Esophagus mucosa (tissue), 1 donor: ENCODE measurements around the gene ALMS1. TPM values are rescaled to one million over a fixed set of nuclear protein-coding genes. Genes with fewer than 3 reads are reported as not detected.
"Not testable (repeated sequence)": the region's sequence is repeated elsewhere in the genome, so short reads cannot be mapped to it uniquely, and the experiment has no call there.

ENCODE experiments used
- ATAC-seq: fragments of 200-7000 bp; cut with Tn5 transposase; one replicate; pipeline ENCODE4 v1.9.1; 2020
- total RNA-seq: library from RNA; stranded (reverse); gene quantifications from one replicate; pipeline ENCODE4 v1.2.4, GENCODE V29; 2023
- donor health status: DM: yes; HTN: yes; CAD: no.

The ALMS1 gene, protein sequence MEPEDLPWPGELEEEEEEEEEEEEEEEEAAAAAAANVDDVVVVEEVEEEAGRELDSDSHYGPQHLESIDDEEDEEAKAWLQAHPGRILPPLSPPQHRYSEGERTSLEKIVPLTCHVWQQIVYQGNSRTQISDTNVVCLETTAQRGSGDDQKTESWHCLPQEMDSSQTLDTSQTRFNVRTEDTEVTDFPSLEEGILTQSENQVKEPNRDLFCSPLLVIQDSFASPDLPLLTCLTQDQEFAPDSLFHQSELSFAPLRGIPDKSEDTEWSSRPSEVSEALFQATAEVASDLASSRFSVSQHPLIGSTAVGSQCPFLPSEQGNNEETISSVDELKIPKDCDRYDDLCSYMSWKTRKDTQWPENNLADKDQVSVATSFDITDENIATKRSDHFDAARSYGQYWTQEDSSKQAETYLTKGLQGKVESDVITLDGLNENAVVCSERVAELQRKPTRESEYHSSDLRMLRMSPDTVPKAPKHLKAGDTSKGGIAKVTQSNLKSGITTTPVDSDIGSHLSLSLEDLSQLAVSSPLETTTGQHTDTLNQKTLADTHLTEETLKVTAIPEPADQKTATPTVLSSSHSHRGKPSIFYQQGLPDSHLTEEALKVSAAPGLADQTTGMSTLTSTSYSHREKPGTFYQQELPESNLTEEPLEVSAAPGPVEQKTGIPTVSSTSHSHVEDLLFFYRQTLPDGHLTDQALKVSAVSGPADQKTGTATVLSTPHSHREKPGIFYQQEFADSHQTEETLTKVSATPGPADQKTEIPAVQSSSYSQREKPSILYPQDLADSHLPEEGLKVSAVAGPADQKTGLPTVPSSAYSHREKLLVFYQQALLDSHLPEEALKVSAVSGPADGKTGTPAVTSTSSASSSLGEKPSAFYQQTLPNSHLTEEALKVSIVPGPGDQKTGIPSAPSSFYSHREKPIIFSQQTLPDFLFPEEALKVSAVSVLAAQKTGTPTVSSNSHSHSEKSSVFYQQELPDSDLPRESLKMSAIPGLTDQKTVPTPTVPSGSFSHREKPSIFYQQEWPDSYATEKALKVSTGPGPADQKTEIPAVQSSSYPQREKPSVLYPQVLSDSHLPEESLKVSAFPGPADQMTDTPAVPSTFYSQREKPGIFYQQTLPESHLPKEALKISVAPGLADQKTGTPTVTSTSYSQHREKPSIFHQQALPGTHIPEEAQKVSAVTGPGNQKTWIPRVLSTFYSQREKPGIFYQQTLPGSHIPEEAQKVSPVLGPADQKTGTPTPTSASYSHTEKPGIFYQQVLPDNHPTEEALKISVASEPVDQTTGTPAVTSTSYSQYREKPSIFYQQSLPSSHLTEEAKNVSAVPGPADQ (N-terminal part only)
- total RNA-seq = 6.7 TPM

DNA sequence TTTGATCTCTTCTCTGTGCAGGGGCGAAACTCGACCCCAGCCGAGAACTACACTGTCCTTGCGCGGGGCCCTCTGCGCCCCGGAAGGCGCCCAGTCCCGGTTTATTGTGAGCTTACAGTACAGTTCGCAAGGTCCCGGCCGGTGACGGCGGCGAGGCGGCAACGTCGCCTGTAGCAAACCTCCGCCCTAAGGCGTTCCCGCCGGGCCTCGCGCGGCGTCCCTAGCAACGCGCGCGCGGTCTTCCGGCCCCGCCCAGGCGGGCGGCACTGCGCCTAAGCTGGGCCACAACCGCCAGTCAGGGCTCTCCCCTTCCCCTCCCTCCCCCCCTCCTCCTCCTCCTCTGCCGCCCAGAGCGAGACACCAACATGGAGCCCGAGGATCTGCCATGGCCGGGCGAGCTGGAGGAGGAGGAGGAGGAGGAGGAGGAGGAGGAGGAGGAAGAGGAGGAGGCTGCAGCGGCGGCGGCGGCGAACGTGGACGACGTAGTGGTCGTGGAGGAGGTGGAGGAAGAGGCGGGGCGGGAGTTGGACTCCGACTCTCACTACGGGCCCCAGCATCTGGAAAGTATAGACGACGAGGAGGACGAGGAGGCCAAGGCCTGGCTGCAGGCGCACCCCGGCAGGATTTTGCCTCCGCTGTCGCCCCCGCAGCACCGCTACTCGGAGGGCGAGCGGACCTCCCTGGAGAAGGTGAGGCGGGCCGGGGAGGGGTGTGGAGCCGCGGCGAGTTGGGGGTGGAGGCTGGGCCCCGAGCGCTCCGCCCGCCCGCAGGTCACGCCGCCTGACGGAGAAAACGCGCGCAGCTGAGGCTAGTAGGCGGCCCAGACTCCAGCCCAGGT is at the start of gene ALMS1:
Gene ALMS1 (plus strand): TSS at position 333 of the 838 bp plus-strand sequence. CDS start 33 bp downstream, at position 366.
- peak; percentile 96 for ATAC-seq

DNA sequence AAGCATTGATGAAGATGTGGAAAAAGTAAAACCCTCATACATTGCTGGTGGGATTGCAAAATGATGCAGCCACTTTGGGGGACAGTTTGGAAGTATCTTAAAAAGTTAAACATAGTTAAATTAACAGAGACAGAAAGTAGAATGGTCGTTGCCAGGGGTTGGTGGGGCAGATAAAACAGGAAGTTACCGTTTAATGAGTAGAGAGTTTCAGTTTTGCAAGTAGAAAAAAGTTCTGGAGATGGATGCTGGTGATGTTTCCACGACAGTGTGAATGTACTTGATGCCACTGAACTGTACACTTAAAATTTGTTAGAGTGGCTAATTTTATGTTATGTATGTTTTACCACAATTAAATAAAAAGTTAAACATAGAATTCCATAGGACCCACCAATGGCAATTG is 47.8 kb upstream of the ALMS1 start:
- no peak for ATAC-seq

DNA sequence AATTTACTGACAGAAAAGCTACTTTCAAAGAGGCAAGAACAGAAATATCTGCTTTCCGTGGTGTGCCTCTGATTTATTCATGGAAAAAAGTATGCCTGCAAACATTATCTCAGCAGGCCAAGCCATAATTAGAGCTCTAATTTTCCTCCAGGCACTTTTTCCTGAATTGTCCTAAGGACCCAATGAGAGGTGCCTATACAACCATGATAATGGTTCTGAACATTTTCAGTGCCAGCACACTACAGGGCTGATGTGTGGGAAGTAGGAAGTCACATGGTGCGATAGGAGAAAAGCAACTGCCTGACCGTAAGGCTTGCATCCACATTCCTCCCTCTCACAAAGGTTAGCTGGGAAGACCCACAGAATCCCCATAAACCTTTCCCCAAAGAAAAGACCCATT is 46.4 kb upstream of the ALMS1 start:
- ATAC-seq = no peak

DNA sequence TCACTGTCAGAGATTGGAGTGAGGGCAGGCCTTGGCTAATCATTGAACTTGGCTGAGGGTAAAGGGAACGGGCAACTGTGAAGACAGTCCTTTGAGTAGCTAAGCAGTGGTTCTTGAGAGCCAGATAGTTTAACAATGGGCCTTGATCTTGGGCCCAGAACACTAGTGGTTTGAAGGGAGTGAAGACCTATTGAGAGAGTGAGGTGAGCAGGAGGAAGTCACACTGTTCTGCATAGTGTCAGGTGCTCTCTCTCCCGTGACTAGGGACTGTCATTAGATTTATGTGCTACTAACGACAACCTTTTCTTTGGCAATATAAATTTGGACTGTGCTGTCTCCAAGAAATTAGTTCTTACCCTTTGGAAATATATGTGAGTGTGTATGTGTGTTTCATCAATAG is 44.6 kb upstream of the ALMS1 start:
- no peak for ATAC-seq

DNA sequence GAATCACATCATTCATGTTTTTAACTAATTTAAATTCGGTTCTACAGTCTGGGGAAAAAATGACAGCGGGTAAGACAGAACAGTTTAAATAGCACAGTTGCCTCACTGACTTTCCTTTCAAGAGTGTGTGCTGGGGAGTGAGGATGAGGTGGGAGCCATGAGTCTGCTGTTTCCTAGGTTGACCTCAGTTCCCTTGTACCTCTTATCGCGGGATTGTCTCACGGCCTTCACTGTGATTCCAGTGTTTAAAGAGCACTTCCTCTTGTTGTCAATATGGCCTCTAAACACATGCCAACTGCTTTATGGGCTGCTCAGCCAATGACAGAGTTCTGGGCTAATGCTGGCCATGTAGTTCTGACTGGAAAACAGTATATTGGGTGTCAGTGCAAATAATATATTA is 41.6 kb upstream of the ALMS1 start:
- no peak for ATAC-seq

DNA sequence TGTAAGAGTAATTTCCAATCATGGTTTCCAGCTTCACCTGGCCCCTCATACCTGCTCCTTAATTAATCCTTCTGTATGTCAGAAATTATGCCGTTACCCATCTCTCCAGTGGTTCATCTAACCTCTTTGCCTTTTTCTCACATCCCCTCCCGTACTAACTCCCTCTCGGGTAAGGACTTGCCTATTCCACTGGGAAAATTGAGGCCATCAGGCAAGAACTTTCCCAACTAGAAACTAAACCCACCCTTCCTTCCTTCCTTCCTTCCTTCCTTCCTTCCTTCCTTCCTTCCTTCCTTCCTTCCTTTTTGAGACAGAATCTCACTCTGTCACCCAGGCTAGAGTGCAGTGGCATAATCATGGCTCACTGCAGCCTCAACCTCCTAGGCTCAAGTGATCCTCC is 40.9 kb upstream of the ALMS1 start:
- ATAC-seq = not testable (repeated sequence)

DNA sequence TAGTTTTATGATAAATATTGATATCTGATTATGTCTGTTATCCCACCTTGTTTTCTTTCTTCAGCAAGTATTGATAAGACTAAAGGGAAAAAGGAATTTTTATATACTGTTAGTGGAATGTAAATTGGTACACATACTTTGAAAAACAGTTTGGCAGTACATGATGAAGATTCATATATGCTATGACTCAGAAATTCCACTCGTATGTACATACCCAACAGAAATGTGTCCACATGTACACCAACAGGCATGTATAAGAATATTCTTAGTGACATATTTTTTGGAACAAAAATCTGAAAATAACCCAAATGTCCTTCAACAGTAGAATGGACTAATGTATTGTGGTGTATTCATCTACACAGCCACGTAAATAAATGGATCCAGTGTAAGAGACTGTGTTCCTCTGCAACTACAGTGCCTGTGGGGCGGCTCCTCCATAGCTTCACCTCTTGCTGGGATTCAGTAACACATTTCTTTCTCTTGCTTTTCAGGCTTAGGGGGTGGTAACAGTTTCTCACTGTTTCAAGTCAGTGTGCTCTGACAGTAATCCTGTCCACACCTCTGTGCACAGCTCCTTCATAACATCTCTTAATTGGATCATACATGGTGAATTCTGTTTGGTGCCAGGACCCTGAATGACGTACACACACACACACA is 35.5 kb upstream of the ALMS1 start:
- no peak for ATAC-seq

DNA sequence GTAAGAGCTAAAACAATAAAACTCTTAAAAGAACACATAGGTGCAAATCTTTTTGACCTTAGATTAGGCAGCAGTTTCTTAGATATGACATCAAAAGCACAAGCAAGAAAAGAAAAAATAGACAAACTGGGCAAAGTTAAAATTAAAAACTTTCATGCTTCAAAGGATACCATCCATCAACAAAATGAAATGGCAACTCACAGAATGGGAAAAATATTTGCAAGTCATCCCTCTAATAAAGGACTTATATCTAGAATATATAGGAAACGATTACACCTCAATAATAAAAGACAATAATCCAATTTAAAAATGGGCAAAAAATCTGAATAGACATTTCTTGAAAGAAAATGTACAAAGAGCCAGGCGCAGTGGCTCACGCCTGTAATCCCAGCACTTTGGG is 29.5 kb upstream of the ALMS1 start:
- no peak for ATAC-seq

DNA sequence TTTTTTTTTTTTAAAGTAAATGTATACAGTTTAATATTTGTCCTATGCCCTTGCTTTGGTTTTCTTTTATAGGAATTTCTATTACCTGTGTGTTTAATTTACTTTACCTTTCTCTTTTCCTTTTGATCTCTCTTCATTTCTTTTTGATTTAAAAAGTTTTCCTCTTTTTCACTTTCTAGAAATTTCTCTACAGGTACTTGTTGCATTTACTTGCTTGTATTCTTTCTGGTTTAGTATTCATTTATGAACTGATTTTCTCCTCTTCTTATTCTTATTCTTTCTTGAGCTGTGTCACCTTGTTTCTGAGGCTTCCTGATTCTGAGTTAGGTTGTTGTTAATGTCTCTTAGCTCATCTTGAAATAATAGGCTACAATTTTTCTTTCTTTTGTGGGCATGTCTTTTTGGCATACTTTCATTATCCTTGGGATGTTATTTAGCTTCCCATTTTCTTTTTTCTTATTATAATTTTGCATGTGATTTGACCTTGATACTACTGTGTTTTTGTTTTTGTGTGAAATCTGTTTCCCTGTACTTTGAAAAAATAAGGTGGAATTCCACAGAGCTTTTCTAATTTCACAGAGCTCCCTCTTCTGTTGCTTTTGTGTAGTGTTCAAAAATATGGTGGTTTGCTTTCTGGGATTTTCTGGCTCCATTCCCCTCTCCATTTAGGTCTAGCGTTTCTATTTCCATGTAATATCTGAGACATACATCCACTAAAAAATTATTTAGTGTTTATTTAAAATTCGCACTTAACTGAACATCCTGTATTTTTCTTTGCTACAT is 25.5 kb upstream of the ALMS1 start:
- ATAC-seq = no peak

DNA sequence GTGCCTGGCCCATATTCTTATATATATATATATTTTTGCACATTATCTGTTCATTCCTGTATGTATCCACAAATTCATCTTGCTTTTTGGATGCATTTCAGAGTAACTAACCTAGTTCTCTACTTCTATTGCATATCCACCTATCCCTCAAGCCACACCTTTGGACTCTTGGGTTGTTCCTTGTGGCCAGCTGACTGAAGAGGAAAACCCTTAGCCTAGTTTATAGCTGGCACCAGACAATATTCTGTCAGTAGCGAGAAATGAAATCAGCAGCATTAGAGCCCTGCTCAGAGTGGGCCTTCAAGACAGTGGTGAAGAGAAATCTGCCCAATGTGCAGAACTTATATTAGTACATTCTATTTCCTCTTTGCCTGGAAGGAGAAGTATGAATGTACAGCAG is 19.6 kb upstream of the ALMS1 start:
- ATAC-seq = no peak

DNA sequence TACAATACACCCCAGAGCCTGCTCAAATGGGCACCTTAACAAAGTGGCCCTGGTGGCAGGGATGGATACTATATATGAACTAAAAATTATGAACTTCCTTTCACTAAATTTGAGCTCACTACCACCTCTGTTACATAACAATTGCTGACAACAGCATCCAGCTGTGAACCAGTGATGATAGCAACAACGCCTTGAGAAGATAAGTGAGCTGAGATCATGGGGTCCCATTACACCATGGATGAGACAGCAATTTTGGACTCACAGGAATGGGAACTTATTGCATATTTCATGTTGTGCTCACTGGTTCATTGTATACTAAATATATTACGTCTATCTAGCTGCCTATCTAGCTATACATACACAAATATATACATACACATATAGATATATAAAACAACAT is 16.9 kb upstream of the ALMS1 start:
- ATAC-seq = no peak

DNA sequence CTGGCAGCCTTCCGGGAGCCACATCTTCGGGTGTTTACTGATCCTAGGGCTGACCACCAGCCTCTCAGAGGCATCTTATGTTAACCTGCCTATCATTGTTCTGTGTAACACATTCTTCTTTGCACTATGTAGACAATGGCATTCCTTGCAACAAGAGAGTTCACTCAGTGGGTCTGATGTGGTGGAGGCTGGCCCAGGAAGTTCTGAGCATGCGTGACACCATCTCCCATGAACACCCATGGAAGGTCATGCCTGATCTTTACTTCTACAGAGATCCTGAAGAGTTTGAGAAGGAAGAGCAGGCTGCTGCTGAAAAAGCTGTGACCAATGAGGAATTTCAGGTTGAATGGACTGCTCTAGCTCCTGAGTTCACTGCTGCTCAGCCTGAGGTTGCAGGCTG is 15.3 kb upstream of the ALMS1 start:
- no peak for ATAC-seq

DNA sequence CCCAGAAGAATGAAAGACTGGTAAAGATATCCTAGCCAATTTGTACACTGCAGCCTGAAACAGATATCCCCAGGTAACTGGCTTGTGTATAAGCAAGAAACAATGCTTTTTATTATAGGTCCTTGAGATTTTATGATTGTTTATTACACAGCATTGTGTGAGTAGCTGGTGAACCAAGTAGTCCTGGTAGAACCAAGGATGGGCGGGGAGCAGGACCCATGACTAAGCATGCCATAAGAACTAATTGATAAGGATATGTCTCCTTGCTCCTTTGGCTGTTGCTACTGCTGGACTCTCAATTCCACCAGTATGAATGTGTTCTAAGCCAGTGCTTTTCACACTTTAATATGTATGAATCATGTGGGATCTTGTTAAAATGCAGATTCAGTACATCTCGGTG is 12.3 kb upstream of the ALMS1 start:
- no peak for ATAC-seq

DNA sequence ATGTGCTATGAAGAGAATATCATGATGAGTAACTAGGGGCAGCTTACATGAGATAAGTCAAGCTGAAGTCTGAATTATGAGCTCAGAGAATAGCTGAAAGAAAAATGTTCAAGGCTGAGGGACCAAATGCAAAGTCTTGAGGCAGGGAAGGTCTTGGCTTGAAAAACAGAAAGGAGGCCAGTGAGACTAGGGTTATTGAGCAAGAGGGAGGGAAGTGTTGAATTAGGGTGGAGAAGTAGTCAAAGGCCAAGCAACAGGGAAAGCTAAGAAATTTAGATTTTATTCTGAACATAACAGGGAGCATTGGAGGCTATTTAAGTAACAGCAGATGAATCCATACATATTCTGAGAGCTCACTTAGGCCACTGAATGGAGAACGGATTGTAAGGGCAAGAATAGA is 11.4 kb upstream of the ALMS1 start:
- no peak for ATAC-seq

DNA sequence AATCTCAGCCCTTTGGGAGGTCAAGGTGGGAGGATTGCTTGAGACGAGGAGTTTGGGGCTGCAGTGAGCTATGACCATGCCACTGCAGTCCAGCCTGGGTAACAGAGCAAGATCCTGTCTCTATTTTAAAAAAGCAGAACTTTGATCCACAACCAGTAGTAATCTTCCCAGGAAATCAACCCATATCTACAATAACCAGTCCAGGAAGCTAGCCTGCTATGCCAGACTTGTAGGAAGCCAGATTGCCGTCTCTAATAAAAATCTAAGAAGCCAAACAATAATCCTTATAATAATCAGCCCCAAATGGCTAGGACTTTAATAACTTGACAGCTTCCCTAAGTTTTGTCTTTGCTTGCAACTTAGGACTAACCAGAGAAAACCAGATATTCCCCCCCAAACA is 9.0 kb upstream of the ALMS1 start:
- ATAC-seq = no peak

DNA sequence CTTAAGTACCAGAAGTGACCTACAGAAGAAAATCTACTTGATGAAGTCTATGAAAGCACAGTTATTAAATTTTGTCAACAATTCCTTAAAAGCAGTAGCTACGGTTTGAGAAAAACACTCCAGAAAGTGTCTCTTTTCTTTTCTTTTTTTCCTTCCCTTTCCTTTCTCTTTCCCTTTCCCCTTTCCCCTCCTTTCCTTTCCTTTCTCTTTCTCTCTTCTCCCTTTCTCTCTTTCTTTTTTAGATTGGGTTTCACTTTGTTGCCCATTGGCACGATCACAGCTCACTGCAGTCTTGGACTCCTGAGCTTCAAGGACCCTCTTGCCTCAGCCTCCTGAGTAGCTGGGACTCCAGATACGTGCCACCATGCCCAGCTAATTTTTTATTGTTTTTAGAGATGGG is 2.6 kb upstream of the ALMS1 start:
- no peak for ATAC-seq

DNA sequence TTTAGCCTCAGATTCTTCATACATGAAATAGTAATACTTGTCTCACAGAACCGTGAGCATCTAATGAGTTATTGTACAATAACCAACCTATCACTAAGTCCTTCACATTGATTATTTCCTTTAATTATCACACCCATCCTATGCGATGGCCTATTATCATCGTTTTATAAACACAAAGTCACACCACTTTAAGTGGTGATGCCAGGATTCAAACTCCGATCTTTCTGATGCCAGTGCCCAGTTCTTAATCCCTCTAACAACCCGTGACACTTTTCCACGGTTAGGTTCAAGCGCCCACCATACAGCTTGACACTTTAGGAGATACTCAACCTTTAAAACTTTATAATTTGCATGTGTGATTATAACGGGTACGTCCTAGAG is 523 bp upstream of the ALMS1 start:
- ATAC-seq = no peak

DNA sequence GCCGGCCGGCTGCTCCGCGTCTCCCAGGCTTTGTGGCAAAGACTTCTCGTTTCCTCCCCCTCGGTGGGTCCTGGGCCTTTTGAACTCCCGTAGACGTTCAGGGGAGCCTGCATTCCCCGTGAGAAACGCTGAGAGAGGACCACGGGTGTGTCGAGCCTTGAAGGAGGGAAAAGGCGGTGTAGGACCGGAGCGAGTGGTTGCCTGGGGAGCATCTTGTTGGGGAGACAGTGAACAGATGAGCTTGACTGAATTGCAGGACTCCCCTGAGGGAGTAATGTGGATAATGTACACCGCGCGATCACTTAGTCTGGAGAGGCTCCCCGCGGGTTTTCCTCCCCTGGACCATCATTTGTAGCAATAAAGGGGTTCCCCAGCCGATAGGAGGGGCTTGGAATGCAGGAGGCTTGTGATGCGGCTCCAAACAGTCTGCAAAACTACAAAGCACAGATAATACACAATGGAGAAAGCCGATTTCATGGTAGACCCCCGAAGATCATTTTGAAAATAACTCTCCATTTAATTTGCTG is 769 bp downstream of the ALMS1 start:
- peak; percentile 5 for ATAC-seq

DNA sequence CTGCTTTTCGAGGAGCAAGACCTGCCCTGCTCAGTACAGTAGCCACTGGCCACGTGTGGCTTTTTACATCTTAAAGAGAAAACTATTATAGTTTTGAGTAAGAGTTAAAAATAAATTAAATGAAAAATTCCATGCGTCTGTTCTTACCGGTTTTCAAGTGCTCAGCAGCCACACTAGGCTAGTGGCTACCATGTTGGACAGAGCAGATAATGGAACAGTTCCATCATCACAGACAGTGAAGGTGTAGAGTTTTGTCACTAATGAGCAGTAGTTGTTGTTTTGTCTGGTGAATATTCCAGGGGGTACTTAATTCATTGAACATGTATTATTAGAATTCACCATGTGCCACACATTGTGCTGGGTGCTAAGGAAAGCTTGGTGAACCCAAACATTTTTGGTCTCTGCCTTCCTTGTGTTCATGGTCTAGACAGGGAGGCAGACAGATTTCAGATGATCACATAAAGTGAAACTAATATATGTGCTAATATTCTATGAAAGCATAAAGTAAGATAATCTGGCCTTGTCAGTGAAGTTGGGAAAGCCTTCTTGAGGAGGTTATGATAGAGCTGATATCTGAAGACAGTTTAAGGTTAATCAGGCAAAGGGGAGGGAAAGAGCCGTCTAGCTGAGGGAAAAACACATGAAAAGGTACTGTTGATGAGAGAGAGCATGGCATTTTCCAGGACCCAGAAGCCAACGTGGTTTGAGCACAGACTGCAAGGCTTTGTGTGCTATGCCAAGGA is 1.4 kb downstream of the ALMS1 start:
- ATAC-seq = no peak
